ENCODE results near the gene NOS1. TPM values are rescaled to one million over a fixed set of nuclear protein-coding genes. Genes with fewer than 3 reads are reported as not detected.

The NOS1 gene
- total RNA-seq = under 0.01 and 3.1 TPM in 2 replicates

DNA sequence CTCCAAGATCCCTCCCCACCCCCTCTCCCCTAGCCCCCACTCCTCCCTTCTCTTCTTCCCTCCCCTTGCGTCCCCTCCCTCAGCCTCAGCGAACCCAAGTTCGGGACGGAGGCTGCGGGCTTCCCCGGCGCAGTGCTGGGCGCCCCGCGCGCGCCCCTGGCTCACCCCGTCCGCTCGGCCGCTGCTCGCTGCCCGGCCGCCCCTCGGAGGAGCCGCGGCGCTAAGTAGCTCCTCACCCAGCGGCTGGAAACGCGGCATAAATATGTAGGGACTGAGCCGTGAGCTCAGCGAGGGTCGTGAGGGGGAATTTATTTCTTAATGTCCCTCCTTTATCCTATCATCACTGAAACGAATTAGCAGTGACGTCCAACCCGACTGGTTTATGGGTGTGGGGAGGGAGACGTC lies at the start of gene NOS1:
NOS1 (minus strand) TSS at position 280 of the 405 bp plus-strand sequence. CDS start 30,557 bp downstream, outside the sequence.

DNA sequence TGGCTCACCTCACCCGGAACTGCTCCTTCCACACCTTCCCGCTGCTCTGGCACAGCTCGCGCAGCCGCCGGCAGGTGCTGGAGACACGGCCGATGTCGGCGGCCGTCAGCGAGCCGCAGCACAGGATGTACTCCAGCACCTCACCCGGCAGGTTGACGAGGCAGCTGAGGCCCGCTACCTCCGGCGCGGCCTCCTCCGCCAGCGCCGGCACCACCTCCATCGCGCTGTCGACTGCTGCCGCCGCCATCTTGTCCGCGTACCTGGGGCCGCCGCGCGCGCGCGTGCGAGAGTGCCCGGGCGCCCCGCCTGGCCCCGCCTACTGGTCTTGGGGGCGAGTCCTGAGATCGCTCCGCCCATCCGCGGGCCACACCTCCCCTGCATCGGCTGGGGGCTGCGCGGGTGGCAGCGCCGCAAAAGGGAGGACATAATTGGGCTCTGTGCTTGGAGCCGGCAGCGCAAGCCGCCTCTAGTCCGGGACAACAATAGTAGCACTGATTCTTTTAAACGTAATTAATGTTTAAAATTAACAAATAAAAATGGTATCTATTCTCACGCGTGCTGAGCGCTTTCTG lies 171.1 kb downstream of the NOS1 start, which contains the start of gene FBXO21:
FBXO21 (minus strand) TSS at position 261 of the 572 bp plus-strand sequence; CDS start at position 247, 14 bp downstream.

Other genes with a start within 250 kb of the NOS1 start
- gene FBXO21, start 171.2 kb downstream of the NOS1 start, total RNA-seq = 84.4 and 116 TPM in 2 replicates